Retinal pigment epithelial cell (primary cell): ENCODE results near the gene EMC9.

Experiments
- DNase-seq: peaks from one replicate; pipeline ENCODE4 v3.0.0-alpha.2; 2010; ENCODE audit warnings: low read depth
- H3K4me3 ChIP-seq: 2 replicates; pipeline ENCODE4 v1.5.1; 2011; ENCODE audit warnings: mild to moderate bottlenecking, low read length, control low read depth, moderate library complexity
- CTCF ChIP-seq: conservative IDR thresholded peaks from 2 replicates; pipeline ENCODE4 v1.5.1; 2011; ENCODE audit warnings: low read depth, low read length, control low read depth, inconsistent platforms

EMC9 gene

GRCh38 chr14:24186831-24187538 lies 45.6 kb upstream of the EMC9 start:
- no peak for TF ChIP-seq CTCF
- no peak for DNase-seq
- H3K4me3 ChIP-seq: no peak overlapping the region

GRCh38 chr14:24185741-24186140 lies 44.4 kb upstream of the EMC9 start:
- no peak for TF ChIP-seq CTCF
- DNase-seq: no peak
- no peak overlapping the region for H3K4me3 ChIP-seq

- H3K4me3 ChIP-seq: no peak overlapping the region
Measured at GRCh38 chr14:24185026-24185425, 43.6 kb upstream of the EMC9 start.

GRCh38 chr14:24184104-24184970 lies 42.9 kb upstream of the EMC9 start:
- no peak for DNase-seq
- no peak for TF ChIP-seq CTCF

More at GRCh38 chr14:24185026-24185425, 43.6 kb upstream of the EMC9 start:
- DNase-seq: no peak
- no peak for TF ChIP-seq CTCF

GRCh38 chr14:24183014-24183481 lies 41.7 kb upstream of the EMC9 start:
- DNase-seq: no peak
- H3K4me3 ChIP-seq: no peak overlapping the region

More at GRCh38 chr14:24184104-24184970, 42.9 kb upstream of the EMC9 start:
- H3K4me3 ChIP-seq: no peak overlapping the region

GRCh38 chr14:24182110-24182882 lies 40.9 kb upstream of the EMC9 start:
- no peak for DNase-seq
- TF ChIP-seq CTCF: no peak
- no peak overlapping the region for H3K4me3 ChIP-seq

More at GRCh38 chr14:24183014-24183481, 41.7 kb upstream of the EMC9 start:
- TF ChIP-seq CTCF: no peak
